A673 (cell line): ENCODE results near the gene DAB1. TPM values are rescaled to one million over a fixed set of nuclear protein-coding genes. Genes with fewer than 3 reads are reported as not detected.

Experiments used
- BruUV-seq: library from RNA; stranded (reverse); fragments of 400-500 nt; replicated peaks from 2 replicates; lab custom pipeline; 2021; lab: Mats Ljungman, UMichigan
- CTCF ChIA-PET: fragments of 300-600 bp; sonication (Branson Sonifier 250); formaldehyde crosslinking; loops from one replicate; lab custom pipeline; 2022; ENCODE audit warnings: antibody characterized with exemption; lab: Charles Lee
- POLR2A ChIA-PET: fragments of 300-600 bp; sonication (Branson Sonifier 250); formaldehyde crosslinking; loops from one replicate; lab custom pipeline; 2022; ENCODE audit warnings: antibody characterized with exemption; ENCODE audit not compliant: low non-redundant PET; lab: Charles Lee
- DNase-seq: peaks from one replicate; pipeline ENCODE4 v3.0.0-alpha.2; 2015; ENCODE audit warnings: low spot score
- H3K27ac ChIP-seq: fragments of 200-600 bp; sonication (generic); 2 replicates; pipeline ENCODE4 v1.5.1; 2016; ENCODE audit warnings: mixed run types, low read depth, mild to moderate bottlenecking, mixed read lengths, antibody characterized with exemption, low read length; ENCODE audit not compliant: poor library complexity, severe bottlenecking
- H3K27me3 ChIP-seq: fragments of 200-600 bp; sonication (generic); replicated peaks from 2 replicates; pipeline ENCODE4 v1.6.1; 2017; ENCODE audit warnings: mixed run types, low read depth, mild to moderate bottlenecking, mixed read lengths, antibody characterized with exemption, low read length; ENCODE audit not compliant: insufficient read depth, poor library complexity
- H3K36me3 ChIP-seq: fragments of 200-600 bp; sonication (generic); 2 replicates; pipeline ENCODE4 v1.6.1; 2016; ENCODE audit warnings: mixed run types, mild to moderate bottlenecking, mixed read lengths, antibody characterized with exemption, low read length; ENCODE audit not compliant: insufficient read depth, poor library complexity, severe bottlenecking
- H3K4me1 ChIP-seq: fragments of 200-600 bp; sonication (generic); 2 replicates; pipeline ENCODE4 v1.6.1; 2017; ENCODE audit warnings: mixed run types, mild to moderate bottlenecking, mixed read lengths, antibody characterized with exemption, low read length; ENCODE audit not compliant: insufficient read depth, poor library complexity, severe bottlenecking
- H3K4me3 ChIP-seq: fragments of 200-600 bp; sonication (generic); 2 replicates; pipeline ENCODE4 v1.5.1; 2016; ENCODE audit warnings: low read depth, mixed run types, mild to moderate bottlenecking, mixed read lengths, low read length; ENCODE audit not compliant: poor library complexity, severe bottlenecking
- H3K9me3 ChIP-seq: fragments of 200-600 bp; sonication (generic); 2 replicates; pipeline ENCODE4 v1.6.1; 2016; ENCODE audit warnings: mixed run types, low read depth, mild to moderate bottlenecking, mixed read lengths, antibody characterized with exemption, low read length; ENCODE audit not compliant: poor library complexity, severe bottlenecking
- EZH2 ChIP-seq: fragments of 200-600 bp; sonication (generic); IDR thresholded peaks from 2 replicates; pipeline ENCODE4 v1.6.1; 2017; ENCODE audit warnings: borderline replicate concordance, low read depth, mild to moderate bottlenecking, mixed read lengths, antibody characterized with exemption, low read length; ENCODE audit not compliant: poor library complexity, severe bottlenecking
- intact Hi-C: fragments of 100-400 bp; cut with micrococcal nuclease; formaldehyde crosslinking; loops from one replicate; pipeline ENCODE4 v1.10.0; 2022; ENCODE audit not compliant: unreplicated experiment
- total RNA-seq: library from RNA; stranded (reverse); gene quantifications from 2 replicates; pipeline ENCODE4 v1.2.3, GENCODE V29; 2021
- TF ChIP-seq, protein P1 (sequence below): fragments of 300-800, 200-600 bp; sonication (generic); conservative IDR thresholded peaks from 2 replicates; pipeline ENCODE4 v1.5.1; 2017; ENCODE audit warnings: low read depth, mild to moderate bottlenecking, antibody characterized with exemption, low read length, moderate library complexity, mixed read lengths

The DAB1 gene
- total RNA-seq, 1 experiment from 2014 or later: 112 TPM

DNA sequence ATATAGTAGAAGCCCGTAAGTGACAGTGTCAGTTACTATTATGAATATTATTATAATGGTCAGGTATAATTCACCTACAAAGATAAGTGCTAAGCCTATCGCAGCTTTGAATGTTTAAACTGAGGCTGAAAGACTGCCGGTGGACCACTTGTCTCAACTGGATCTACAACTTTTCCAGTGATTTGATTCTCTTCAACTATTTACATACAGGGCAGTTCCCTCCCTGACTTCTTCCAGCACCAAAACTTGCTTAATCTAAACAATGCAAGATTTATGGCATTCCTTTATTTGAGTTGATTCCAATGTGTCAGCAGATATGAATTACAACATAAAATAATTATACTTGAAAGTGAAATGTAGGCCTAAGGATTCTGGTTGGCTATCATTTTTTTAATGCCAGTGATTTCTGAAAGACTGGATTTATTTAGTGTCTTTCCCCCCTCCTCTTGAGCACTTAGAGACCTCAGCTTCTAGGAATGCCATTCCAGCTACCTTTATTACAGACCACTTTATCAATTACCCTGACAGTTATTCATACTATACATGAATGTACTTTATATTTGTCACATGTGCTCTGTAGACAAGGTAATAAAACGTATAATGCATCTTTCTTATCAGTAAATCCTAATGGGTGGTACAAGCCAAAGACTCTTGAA lies 304.8 kb downstream of the DAB1 start:
- ChIA-PET CTCF (no interaction called here), POLR2A (no interaction called here)
- H3K4me1 ChIP-seq: peaks cover 10% of the 10 kb centered on the region
- BruUV-seq: no TSS peak
- intact Hi-C loops: no loop called here
- no peak overlapping the region for H3K27ac ChIP-seq
- DNase-seq: no peak
- no peaks in the 10 kb centered on the region for H3K36me3 ChIP-seq
- no peak overlapping the region for H3K4me3 ChIP-seq
- H3K27me3 ChIP-seq: no peaks in the 10 kb centered on the region
- no peak for TF ChIP-seq EZH2
- TF ChIP-seq, protein P1, sequence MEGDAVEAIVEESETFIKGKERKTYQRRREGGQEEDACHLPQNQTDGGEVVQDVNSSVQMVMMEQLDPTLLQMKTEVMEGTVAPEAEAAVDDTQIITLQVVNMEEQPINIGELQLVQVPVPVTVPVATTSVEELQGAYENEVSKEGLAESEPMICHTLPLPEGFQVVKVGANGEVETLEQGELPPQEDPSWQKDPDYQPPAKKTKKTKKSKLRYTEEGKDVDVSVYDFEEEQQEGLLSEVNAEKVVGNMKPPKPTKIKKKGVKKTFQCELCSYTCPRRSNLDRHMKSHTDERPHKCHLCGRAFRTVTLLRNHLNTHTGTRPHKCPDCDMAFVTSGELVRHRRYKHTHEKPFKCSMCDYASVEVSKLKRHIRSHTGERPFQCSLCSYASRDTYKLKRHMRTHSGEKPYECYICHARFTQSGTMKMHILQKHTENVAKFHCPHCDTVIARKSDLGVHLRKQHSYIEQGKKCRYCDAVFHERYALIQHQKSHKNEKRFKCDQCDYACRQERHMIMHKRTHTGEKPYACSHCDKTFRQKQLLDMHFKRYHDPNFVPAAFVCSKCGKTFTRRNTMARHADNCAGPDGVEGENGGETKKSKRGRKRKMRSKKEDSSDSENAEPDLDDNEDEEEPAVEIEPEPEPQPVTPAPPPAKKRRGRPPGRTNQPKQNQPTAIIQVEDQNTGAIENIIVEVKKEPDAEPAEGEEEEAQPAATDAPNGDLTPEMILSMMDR: no peak
- no peaks in the 10 kb centered on the region for H3K9me3 ChIP-seq

DNA sequence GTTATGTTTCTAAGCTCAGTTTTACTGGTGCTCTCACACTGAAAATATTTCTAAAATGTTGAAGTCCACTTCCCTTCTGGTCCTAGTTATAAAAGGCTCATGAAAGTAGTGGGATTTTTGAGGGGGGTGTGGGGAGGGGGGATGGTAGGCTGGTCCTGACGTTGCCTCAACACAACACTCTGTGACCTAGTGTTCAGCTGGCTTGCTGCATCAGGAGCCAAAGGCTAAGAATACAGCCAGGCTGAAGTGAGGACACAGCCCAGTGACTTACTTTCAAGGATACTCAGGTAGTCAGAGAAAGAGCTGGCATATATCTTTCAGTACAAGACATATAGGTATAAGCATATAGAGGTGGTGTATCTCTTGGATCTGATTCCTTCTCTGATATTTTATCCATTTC lies 306.1 kb downstream of the DAB1 start:
- DNase-seq: no peak
- Histone ChIP-seq H3K9me3 (no peaks in the 10 kb centered on the region), H3K27ac (no peak overlapping the region), H3K36me3 (no peaks in the 10 kb centered on the region), H3K27me3 (no peaks in the 10 kb centered on the region), H3K4me1 (peaks cover 10% of the 10 kb centered on the region), H3K4me3 (no peak overlapping the region)
- no TSS peak for BruUV-seq
- intact Hi-C loops: no loop called here
- ChIA-PET CTCF (no interaction called here), POLR2A (no interaction called here)
- TF ChIP-seq, protein P1: no peak
- no peak for TF ChIP-seq EZH2

DNA sequence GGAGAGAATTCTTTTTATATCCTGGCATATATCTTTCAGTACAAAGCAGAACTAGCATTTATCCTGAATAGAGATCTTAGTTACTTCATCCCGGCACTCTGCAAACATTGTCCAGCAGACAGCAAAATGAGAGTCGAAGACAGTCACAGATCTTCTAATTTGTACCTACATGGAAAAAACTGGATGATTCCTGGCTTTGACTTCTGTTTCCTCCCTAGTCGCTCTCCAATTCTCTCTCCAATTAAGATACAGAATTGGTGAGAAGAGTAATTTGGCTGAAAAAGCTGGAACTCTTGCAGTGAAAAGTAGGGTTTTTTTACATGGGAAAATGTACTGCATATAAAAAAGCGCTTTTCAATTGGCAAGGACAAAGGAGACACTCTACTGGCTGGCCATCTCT lies 307.0 kb downstream of the DAB1 start:
- no peak overlapping the region for H3K27ac ChIP-seq
- H3K4me3 ChIP-seq: no peak overlapping the region
- no peak for DNase-seq
- intact Hi-C loops: no loop called here
- ChIA-PET POLR2A (no interaction called here), CTCF (no interaction called here)
- no peaks in the 10 kb centered on the region for H3K27me3 ChIP-seq
- no TSS peak for BruUV-seq
- no peaks in the 10 kb centered on the region for H3K9me3 ChIP-seq
- TF ChIP-seq, protein P1: no peak
- no peak for TF ChIP-seq EZH2
- no peaks in the 10 kb centered on the region for H3K36me3 ChIP-seq
- peaks cover 10% of the 10 kb centered on the region for H3K4me1 ChIP-seq
